Motor neuron (in vitro differentiated cells): ENCODE data around the gene CD164L2. TPM values are rescaled to one million over a fixed set of nuclear protein-coding genes. Genes with fewer than 3 reads are reported as not detected.

ENCODE experiments used
- ATAC-seq, 8 experiments: fragments of 200-7000 bp; cut with Tn5 transposase; replicated peaks in 6 of 8; 2 replicates each; pipeline ENCODE4 v1.8.0; 2021; ENCODE audit warnings: mild to moderate bottlenecking in 8 of 8, moderate library complexity in 8 of 8
- H3K27ac ChIP-seq, 2 donors: fragments of 250-450 bp; sonication (Bioruptor Pico); 2 replicates each; pipeline ENCODE4 v1.9.0; 2021; ENCODE audit warnings: antibody characterized with exemption in 2 of 2, mild to moderate bottlenecking in 2 of 2, moderate library complexity in 1 of 2
- H3K4me1 ChIP-seq, 2 donors: fragments of 250-450 bp; sonication (Bioruptor Pico); replicated peaks in 1 of 2; 2 replicates each; pipeline ENCODE4 v1.6.1; 2021; ENCODE audit warnings: antibody characterized with exemption in 2 of 2, mild to moderate bottlenecking in 2 of 2, moderate library complexity in 1 of 2
- H3K4me3 ChIP-seq, 5 donors: fragments of 250-450 bp; sonication (Bioruptor Pico); 2 replicates each; pipeline ENCODE4 v1.9.0; 2021; ENCODE audit warnings: antibody characterized with exemption in 5 of 5, mild to moderate bottlenecking in 5 of 5, moderate library complexity in 4 of 5
- WGBS, 10 experiments: fragments of 450-650 bp; shearing (Covaris generic); methylation state at CpG; one replicate each; pipeline ENCODE4 v1.0.0; 2022; 5-methylcytosine and 5-hydroxymethylcytosine counted together
- in situ Hi-C, 9 experiments: fragments of 400-800 bp; cut with MboI; loops; one replicate each; pipeline ENCODE4 v1.15.0; 2021; ENCODE audit warnings: low sequenced_read_pairs in 9 of 9, low pct_unique_long_range_greater_than_20kb in 2 of 9; ENCODE audit not compliant: unreplicated experiment in 9 of 9
- total RNA-seq, 8 experiments: library from RNA; unstranded; fragments of 300-600 nt; gene quantifications; 2 replicates each; pipeline versions ENCODE4 v1.2.3 to v1.2.4, GENCODE V29; 2022

Gene CD164L2
- total RNA-seq, 8 experiments from 2014 or later, result 0.11 to 1.6 (median 0.54) TPM; not detected in 1

DNA sequence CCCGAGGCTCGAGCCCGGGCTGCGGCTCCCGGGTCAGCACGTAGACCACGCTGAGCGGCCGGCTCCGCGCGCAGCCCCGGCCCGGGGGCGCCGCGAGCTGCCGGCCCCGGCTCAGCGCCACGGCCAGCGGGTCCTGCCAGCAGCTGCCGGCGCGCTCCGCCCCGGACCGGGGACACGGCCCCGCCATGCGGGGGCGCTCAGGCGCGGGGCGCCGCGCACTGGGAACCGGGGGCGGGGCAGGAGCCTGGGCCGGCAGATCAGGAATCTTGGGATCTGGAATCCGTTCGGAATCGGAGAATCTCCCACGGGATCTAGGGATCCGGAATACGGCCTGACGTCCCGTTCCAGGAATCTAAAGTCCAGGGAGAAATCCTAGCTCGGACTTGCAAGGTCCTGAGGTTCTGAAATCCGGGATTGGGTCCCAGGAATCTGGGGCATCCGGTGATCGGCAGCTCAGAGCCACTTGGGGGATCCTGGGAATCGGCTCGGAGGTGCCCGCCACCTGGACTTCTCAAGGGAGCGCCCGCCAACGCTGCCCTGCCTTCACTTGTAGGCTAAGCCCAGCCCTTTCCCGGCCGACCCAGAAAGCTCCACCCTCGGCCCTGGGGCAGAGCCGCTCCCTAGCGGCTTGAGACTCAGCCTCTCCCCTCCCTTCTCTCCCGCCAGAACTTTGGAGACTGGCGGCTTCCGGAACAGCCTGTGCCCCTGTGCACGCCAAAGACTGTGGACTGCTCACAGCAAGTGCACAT is 16.5 kb downstream of the CD164L2 start, which contains the start of gene MAP3K6:
MAP3K6 (minus strand) TSS at position 551 of the 749 bp plus-strand sequence; CDS start at position 187, 364 bp downstream.
- peak; percentile 55 to 84 (median 66) for ATAC-seq
- peak within 1 kb of the TSS; percentile 24 to 79 for H3K27ac ChIP-seq
- peaks cover 7 to 15% of the 10 kb centered on the region in 2 donors for H3K4me1 ChIP-seq
- in situ Hi-C loops, result no loop called here
- 0 to 8% (median 0%) methylated on average over 3 to 21 of the region's 67 CpGs; no CpG with 5 or more reads in 4 of the 10 experiments for WGBS, 10 experiments
- peak within 1 kb of the TSS; percentile 34 to 56 (median 46) for H3K4me3 ChIP-seq

DNA sequence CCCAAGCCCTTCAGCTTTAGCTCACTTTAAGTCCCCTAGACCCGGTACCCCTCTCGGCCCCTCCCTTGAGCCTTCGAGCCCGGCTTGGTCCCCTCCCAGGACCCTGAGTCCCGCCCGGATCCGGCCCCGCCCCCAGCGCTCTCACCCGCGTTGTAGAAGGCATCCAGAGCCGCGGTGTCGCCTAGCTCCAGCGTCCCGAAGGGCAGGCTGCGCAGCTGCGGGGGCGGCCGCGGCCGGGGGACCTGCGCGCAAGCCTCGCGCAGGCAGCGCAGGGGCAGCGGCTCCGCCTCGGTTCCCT is 17.1 kb downstream of the CD164L2 start:
- H3K4me1 ChIP-seq, result peaks cover 7 to 15% of the 10 kb centered on the region in 2 donors
- H3K4me3 ChIP-seq, result peak overlapping the region; percentile 34 to 56 (median 46)
- peak; percentile 44 to 80 (median 76) for ATAC-seq
- no CpG with 5 or more reads among the region's 30 CpGs for WGBS, 10 experiments
- in situ Hi-C loops, result no loop called here
- H3K27ac ChIP-seq, result peak overlapping the region; percentile 24 to 79

DNA sequence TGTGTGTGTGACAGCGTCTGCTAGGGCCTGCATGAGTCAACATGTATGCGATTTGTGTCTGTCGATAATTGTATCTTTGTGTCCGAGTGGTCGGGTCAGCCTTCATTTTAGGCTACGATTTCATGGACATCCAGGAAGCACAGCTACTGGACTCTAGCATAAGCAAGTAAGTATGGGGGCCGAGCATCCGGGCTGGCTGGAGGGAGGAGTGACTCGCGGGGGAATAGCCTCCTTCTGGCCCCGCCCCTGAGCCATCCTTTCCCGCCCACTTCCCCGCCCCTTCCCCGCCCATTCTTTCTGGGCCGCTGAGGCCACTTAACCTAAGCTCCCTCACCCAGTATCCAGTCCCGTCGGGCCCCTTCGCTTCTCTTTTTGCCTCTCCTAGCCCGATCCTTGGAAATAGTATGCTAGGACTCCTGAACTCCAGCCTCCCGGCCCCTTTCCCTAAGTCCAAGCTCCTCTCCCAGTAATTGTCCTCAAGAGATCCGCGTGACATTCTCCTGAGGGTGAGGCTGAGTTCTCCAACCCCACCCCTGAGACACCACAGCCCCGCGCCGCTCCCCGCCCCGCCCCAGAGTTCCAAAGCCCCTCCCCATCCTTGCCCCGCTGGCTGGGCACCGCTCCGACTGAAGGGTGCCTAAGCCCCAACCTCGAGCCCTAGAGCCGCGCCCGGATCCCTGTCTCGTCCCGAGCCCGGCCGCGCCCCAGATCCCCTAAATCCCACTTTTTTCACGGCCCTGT is 17.6 kb downstream of the CD164L2 start:
- WGBS, 10 experiments, result 0 to 50% (median 5%) methylated on average over 2 to 7 of the region's 40 CpGs; no CpG with 5 or more reads in 5 of the 10 experiments
- peak; percentile 43 to 70 (median 66) for ATAC-seq
- in situ Hi-C loops, result no loop called here
- peak overlapping the region; percentile 34 to 56 (median 46) for H3K4me3 ChIP-seq
- peaks cover 9 to 18% of the 10 kb centered on the region in 2 donors for H3K4me1 ChIP-seq
- H3K27ac ChIP-seq, result peak overlapping the region; percentile 39 to 79

DNA sequence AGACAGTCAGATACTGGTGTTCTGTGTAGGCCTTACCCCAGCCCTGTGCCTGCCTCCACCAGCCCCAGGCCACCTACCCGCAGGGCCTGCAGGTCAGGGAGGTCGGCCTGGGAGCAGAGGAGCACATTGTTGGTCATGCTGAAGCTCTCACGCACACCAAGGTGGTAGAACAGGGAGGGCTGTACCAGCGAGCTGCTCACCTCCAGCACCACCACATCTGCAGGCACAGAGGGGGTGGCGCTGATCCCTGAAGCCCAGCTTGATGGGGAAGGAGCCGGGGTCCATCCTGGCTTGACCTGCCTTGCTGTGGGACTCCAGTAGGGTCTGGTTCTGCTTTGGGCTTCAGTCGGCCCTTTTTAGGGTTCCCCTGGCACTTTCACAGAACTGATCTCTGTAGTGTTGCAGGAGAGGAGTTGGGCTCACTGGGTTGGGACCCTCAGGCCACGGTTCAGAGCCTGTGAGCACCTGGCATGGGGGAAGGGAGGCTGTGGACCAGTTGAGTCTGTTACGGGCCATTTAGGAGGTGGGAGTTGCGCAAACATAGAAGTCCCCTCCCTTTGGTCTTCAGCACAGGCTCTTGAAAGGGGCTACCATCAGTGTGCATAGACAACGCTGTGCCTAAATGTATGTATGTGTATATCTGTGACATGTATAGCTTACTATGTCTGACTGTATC is 18.3 kb downstream of the CD164L2 start:
- no peak for ATAC-seq
- Histone ChIP-seq H3K4me1 (peaks cover 9 to 22% of the 10 kb centered on the region in 2 donors), H3K4me3 (peak overlapping the region; percentile 34 to 56 (median 46)), H3K27ac (peak overlapping the region; percentile 26 to 79)
- in situ Hi-C loops, result no loop called here
- WGBS, 10 experiments, result 0 to 100% (median 61%) methylated on average over 1 to 4 of the region's 11 CpGs; no CpG with 5 or more reads in 4 of the 10 experiments

DNA sequence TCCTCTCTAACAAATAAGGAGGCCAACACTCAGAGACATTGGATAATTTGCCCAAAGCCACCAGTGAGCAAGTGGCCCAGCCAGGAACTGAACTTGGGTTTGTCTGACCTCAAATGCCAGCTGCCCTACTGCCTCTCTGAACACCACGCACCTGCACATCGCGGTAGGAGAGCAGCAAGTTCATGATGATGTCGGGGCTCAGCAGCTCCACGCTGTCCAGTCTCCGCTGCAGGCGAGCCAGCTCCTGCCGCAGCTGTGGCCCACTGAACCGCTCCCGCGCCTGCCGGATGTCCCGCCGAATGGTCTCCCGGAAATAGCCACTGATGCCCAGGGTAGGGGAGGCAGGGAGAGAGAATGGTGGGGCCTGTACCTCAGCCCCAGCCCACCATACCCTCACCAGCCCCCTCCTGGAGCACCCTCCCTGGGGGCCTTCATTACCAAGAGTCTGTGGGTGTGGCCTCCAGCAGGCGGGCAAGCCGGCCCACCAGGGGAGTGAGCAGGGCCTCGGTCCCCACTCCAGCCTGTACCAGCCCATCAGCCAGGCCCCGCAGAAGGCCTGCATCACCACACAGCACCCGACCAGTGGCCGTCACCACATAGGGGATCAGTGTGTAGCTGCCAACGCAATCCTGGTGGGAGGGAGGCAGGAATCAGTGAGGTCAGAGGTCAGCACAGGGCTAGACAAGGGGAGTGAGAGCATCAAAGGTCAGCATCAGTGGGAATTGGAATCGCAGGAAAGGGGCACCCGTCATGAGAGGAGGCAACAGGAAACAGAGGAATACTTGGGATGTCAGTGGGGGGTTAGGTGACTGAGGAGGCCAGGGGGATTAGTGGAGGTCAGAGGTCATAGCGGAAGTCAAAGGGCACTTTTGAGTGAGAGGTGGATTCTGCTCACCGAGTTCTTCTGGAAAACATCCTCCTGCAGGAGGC is 19.1 kb downstream of the CD164L2 start:
- peaks cover 9 to 22% of the 10 kb centered on the region in 2 donors for H3K4me1 ChIP-seq
- in situ Hi-C loops, result no loop called here
- whole genome bisulfite sequencing, 10 experiments, result 39 to 100% (median 88%) methylated on average over 1 to 14 of the region's 26 CpGs; no CpG with 5 or more reads in 1 of the 10 experiments
- no peak for ATAC-seq
- no peak overlapping the region for H3K4me3 ChIP-seq
- H3K27ac ChIP-seq, result no peak overlapping the region

DNA sequence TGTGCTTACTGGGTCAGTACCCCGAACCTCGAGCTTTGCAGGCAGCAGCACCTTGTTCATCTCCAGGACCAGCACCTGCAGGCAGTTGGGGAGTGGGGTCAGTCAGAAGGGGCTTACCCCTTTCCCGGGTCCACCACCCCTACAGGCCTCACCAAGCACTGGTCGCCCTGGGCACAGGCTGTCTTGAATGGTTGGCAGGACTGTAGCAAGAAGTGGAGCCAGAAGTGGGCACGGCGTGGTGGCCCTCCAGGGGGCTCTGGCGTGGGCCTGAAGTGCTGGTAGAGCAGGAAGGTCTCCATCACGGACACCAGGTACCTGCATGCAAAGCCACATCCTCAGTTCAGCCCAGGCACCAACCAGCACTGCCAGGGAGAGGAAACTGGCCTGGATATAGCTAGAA is 21.6 kb downstream of the CD164L2 start:
- Histone ChIP-seq H3K27ac (no peak overlapping the region), H3K4me1 (peaks cover 9 to 18% of the 10 kb centered on the region in 2 donors), H3K4me3 (no peak overlapping the region)
- ATAC-seq, result no peak
- WGBS, 10 experiments, result 76 to 100% (median 87%) methylated on average over 1 to 4 of the region's 8 CpGs; no CpG with 5 or more reads in 5 of the 10 experiments
- in situ Hi-C loops, result no loop called here

DNA sequence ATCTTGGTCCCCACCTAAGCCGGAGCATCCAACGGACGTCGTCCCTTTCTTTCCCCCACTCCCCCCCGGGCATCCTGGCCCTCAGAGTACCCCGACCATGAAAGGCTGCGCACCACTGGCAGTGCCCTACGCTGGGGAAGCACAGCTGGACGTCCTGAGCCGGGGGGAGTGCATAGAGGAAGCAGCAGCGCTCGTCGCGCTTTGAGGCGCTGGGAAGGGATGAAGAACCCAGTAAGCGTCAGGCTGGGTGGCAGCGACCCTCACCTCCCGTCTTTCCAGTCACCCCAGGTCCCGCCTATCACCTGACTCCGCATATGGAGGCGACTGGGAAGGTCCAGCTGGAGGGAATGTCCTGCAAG is 22.1 kb downstream of the CD164L2 start:
- ATAC-seq, result no peak
- Histone ChIP-seq H3K27ac (no peak overlapping the region), H3K4me3 (no peak overlapping the region), H3K4me1 (peaks cover 9 to 18% of the 10 kb centered on the region in 2 donors)
- WGBS, 10 experiments, result 68 to 100% (median 92%) methylated on average over 2 to 12 of the region's 21 CpGs; no CpG with 5 or more reads in 2 of the 10 experiments
- in situ Hi-C loops, result no loop called here

DNA sequence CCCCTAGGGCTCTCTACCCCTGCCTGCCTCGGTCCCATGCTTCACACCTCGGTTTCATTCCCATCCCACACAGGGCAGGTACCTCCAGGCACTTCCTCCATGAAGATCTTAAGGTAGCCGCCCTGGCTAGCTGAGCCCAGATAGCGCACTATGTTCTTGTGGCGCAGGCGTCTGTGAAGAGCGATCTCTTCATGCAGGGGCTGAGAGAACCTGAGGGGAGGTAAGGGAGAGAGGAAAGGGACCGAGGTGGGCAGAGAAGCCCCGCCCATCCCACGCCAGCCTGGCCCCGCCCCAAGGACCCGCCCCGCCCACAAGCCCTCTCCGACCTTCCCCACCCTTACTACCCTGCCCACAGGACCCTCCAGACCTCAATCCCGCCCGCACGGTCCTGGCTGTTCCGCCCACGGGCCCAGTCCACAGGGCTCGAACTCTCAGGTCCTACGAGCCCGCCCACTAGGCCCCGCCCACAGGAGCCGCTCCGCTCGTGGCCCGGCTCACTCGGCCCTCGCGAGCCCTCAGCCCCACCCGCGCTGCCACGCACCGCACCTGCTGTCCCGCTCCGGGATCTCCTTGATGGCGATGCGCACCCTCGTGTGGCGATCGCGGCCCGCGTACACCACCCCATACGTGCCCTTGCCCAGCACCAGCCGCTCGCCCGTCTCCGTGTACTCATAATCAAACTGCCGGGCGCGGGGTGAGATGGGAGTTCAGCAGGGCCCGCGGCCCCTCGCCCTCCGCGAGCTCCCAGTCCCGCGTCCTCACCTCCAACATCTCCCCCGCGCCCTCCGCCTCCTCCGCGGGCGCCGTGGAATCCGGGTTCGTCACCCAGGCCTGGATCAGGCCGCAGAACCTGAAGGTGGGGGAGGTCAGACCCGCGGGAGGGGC is 22.7 kb downstream of the CD164L2 start:
- H3K4me3 ChIP-seq, result peak overlapping the region in 3 of 5 donors; percentile 8 to 17 (median 16)
- WGBS, 10 experiments, result 15 to 98% (median 20%) methylated on average over 2 to 19 of the region's 71 CpGs; no CpG with 5 or more reads in 4 of the 10 experiments
- peaks cover 9 to 18% of the 10 kb centered on the region in 2 donors for H3K4me1 ChIP-seq
- no peak overlapping the region for H3K27ac ChIP-seq
- in situ Hi-C loops, result no loop called here
- ATAC-seq, result peak in 5 of 8 experiments; percentile 2 to 45 (median 24)

DNA sequence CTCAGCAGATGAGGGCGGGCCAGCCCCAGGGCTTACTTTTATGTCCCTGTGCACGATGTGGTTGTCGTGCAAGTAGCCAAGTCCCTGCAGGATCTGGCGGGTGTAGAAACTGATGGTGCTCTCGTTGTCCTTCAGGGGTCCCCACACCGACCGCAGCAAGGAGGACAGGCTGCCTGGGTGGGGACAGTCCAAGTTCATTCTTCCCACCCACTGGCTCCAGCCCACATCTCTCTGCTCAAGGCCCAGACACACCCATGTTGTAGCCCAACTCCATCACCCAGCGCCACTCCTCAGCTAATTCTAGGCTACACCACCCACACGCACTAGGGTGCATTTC is 23.3 kb downstream of the CD164L2 start:
- peak overlapping the region in 1 of 5 donors; percentile 17 for H3K4me3 ChIP-seq
- in situ Hi-C loops, result no loop called here
- ATAC-seq, result peak in 1 of 8 experiments; percentile 0
- 0 to 100% (median 59%) methylated on average over 1 to 8 of the region's 9 CpGs; no CpG with 5 or more reads in 5 of the 10 experiments for WGBS, 10 experiments
- H3K4me1 ChIP-seq, result peaks cover 4 to 13% of the 10 kb centered on the region in 2 donors
- H3K27ac ChIP-seq, result no peak overlapping the region

DNA sequence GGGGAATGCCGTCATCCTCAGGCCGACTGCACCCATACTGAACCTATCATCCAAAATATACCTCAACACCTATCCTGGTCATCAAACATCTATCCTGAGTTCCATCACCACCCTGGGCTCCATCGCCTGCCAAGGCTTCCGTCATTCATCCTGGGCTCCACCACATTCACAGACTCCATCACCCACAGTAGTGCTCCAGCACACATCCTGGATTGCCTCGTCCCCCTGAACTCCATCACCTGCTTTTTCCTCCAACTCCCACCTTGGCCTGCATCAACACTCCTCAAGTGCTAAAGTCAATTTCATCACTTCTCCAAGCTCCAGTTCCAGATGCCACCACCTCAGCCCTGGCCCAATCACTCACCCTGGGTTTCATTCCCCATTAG is 24.2 kb downstream of the CD164L2 start:
- WGBS, 10 experiments, result 80 to 100% (median 97%) methylated on average over 1 to 5 of the region's 5 CpGs; no CpG with 5 or more reads in 3 of the 10 experiments
- ATAC-seq, result no peak
- Histone ChIP-seq H3K4me3 (no peak overlapping the region), H3K4me1 (peaks cover 3 to 10% of the 10 kb centered on the region in 2 donors), H3K27ac (no peak overlapping the region)
- in situ Hi-C loops, result no loop called here

DNA sequence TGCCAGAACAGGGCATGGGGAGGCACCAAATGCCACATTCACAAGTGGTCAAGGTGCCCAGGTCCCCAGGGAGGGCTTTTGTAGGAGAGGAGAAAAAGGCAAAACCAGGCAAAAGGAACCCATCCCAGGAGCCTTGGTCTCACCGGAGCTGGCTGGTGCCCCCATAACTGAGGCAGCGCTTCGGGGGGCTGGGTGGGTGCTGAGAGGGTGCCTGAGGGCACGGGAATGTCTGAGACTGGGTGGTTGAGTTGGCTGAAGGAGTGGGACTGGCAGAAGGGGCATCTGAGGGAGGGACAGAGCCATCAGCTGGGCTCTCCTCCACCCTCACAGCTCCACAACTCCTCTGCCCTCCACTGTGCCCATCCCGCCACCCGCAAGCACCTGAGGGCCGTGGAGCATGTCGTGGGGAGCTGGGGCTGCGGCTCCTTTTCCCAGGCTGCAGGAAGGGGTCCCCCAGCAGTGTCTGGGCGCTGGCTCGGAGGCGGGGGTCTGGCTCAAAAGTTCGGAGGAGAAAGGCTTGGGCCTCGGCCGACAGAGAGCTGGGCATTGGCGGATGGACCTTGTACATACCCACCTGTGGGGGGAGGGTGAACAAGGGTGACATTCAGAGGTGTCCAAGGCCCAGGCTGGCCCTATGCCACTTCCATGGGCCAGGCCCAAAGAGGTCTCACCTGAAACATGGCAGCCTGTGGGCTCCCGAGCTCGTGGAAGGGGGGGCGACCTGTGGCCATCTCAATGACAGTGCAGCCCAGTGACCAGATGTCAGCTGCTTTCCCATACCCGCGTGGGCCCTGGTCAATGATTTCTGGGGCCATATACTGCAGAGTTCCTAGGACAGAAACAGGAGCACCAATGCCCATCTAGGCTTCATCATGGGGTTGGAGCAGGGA is 24.9 kb downstream of the CD164L2 start:
- Histone ChIP-seq H3K4me1 (peaks cover 3 to 10% of the 10 kb centered on the region in 2 donors), H3K27ac (no peak overlapping the region), H3K4me3 (no peak overlapping the region)
- in situ Hi-C loops, result no loop called here
- 80 to 93% (median 88%) methylated on average over 1 to 15 of the region's 21 CpGs; no CpG with 5 or more reads in 6 of the 10 experiments for WGBS, 10 experiments
- no peak for ATAC-seq
